Hepatocyte (in vitro differentiated cells): Measurements from ENCODE around the gene MSLN. TPM values are rescaled to one million over a fixed set of nuclear protein-coding genes. Genes with fewer than 3 reads are reported as not detected.

Source experiments
- DNase-seq: peaks from one replicate; pipeline ENCODE4 v3.0.0-alpha.2; 2016; ENCODE audit warnings: low spot score
- H2AFZ ChIP-seq: fragments of 200-600 bp; sonication (generic); 2 replicates; pipeline ENCODE4 v1.6.0; 2016; ENCODE audit warnings: antibody characterized with exemption, mild to moderate bottlenecking
- H3K27ac ChIP-seq: fragments of 200-600 bp; sonication (generic); 2 replicates; pipeline ENCODE4 v1.5.1; 2016; ENCODE audit warnings: mild to moderate bottlenecking
- H3K27me3 ChIP-seq: fragments of 200-600 bp; sonication (generic); 2 replicates; pipeline ENCODE4 v1.6.1; 2016
- H3K36me3 ChIP-seq: fragments of 200-600 bp; sonication (generic); replicated peaks from 2 replicates; pipeline ENCODE4 v1.5.1; 2016; ENCODE audit warnings: low read depth; ENCODE audit not compliant: insufficient read depth
- H3K4me1 ChIP-seq: fragments of 200-600 bp; sonication (generic); 2 replicates; pipeline ENCODE4 v1.5.1; 2016; ENCODE audit warnings: mild to moderate bottlenecking, moderate library complexity; ENCODE audit not compliant: insufficient read depth
- H3K4me2 ChIP-seq: fragments of 200-600 bp; sonication (generic); 2 replicates; pipeline ENCODE4 v1.6.0; 2016
- H3K4me3 ChIP-seq: fragments of 200-600 bp; sonication (generic); 2 replicates; pipeline ENCODE4 v1.5.1; 2016; ENCODE audit warnings: mild to moderate bottlenecking
- H3K79me2 ChIP-seq: fragments of 200-600 bp; sonication (generic); 2 replicates; pipeline ENCODE4 v1.6.0; 2017; ENCODE audit warnings: mild to moderate bottlenecking
- H3K9me2 ChIP-seq: fragments of 200-600 bp; sonication (generic); replicated peaks from 2 replicates; pipeline ENCODE4 v1.6.0; 2017; ENCODE audit warnings: mild to moderate bottlenecking; ENCODE audit not compliant: insufficient read depth
- H3K9me3 ChIP-seq: fragments of 200-600 bp; sonication (generic); 2 replicates; pipeline ENCODE4 v1.5.1; 2016; ENCODE audit warnings: low read depth, mild to moderate bottlenecking
- H4K20me1 ChIP-seq: fragments of 200-600 bp; sonication (generic); 2 replicates; pipeline ENCODE4 v1.6.0; 2016; ENCODE audit warnings: mild to moderate bottlenecking; ENCODE audit not compliant: insufficient read depth, poor library complexity, severe bottlenecking
- EZH2 ChIP-seq: fragments of 200-600 bp; sonication (generic); IDR thresholded peaks from 2 replicates; pipeline ENCODE4 v1.6.1; 2016; ENCODE audit warnings: antibody characterized with exemption, mild to moderate bottlenecking, borderline replicate concordance
- EZH2phosphoT487 ChIP-seq: fragments of 200-600 bp; sonication (generic); IDR thresholded peaks from one replicate; pipeline ENCODE4 v1.6.1; 2018; ENCODE audit warnings: antibody characterized with exemption, mild to moderate bottlenecking, low read depth, moderate library complexity; ENCODE audit not compliant: unreplicated experiment, severe bottlenecking
- WGBS: methylation state at CpG from one replicate; pipeline ENCODE4 v1.1.6; 2016; ENCODE audit warnings: low lambda C conversion rate; ENCODE audit errors: missing lambda C conversion rate; 5-methylcytosine and 5-hydroxymethylcytosine counted together
- polyA plus RNA-seq: library from polyadenylated mRNA; unstranded; fragments of >200 nt; fragmentation: Nextera tagmentation; extraction: Ambion mirVana; gene quantifications from 2 replicates; pipeline ENCODE4 v1.2.1, GENCODE V29; 2016
- total RNA-seq: library from RNA; depleted of rRNA; stranded (reverse); fragments of >200 nt; gene quantifications from 2 replicates; pipeline ENCODE4 v1.2.3, GENCODE V29; 2014
- TF ChIP-seq, protein P1 (sequence below): fragments of 200-600 bp; sonication (generic); IDR thresholded peaks from 2 replicates; pipeline ENCODE4 v1.5.1; 2016; ENCODE audit warnings: antibody characterized with exemption, mild to moderate bottlenecking; ENCODE audit not compliant: poor library complexity

Gene MSLN
- total and polyA plus RNA-seq, 2 experiments from 2014 or later = 2.4 to 8.0 TPM

DNA sequence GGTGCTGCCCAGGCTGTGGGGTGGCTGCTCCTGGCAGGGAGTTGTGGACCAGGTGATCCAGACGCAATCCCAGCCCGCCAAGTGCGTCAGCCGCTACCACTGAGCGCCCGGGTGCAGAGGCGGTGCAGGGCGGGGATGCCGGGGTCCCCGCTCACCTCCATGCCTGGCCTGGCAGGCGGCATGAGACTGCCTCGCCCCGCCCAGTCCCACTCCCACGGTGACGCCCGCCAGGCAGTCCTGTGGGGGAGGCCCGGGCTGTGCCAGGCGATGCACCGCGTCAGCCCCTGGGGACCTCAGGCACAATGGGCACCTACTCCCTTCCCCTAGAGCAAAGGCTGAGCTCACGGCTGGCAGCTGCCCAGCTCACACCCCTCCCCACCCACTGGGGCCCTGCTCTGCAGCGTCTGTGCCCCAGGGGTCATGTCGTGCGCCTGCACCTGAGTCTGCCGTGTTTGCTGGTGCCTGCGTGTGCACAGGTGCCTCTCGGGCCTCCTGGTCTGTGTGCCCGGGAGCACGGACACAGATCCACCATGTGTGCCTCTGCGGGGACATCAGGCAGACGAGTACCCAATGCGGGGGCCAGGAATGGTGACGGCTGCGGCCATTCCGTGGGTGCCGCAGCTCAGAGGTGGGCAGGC lies 22.4 kb downstream of the MSLN start:
- Histone ChIP-seq H3K9me2 (no peaks in the 10 kb centered on the region), H3K9me3 (no peaks in the 10 kb centered on the region), H4K20me1 (peaks cover 5% of the 10 kb centered on the region), H3K27ac (no peak overlapping the region), H3K4me1 (peaks cover 7% of the 10 kb centered on the region), H3K27me3 (no peaks in the 10 kb centered on the region), H3K4me2 (no peak overlapping the region), H3K4me3 (no peak overlapping the region), H3K79me2 (peaks cover 10% of the 10 kb centered on the region), H3K36me3 (no peaks in the 10 kb centered on the region), H2AFZ (no peak overlapping the region)
- no peak for DNase-seq
- TF ChIP-seq, protein P1, sequence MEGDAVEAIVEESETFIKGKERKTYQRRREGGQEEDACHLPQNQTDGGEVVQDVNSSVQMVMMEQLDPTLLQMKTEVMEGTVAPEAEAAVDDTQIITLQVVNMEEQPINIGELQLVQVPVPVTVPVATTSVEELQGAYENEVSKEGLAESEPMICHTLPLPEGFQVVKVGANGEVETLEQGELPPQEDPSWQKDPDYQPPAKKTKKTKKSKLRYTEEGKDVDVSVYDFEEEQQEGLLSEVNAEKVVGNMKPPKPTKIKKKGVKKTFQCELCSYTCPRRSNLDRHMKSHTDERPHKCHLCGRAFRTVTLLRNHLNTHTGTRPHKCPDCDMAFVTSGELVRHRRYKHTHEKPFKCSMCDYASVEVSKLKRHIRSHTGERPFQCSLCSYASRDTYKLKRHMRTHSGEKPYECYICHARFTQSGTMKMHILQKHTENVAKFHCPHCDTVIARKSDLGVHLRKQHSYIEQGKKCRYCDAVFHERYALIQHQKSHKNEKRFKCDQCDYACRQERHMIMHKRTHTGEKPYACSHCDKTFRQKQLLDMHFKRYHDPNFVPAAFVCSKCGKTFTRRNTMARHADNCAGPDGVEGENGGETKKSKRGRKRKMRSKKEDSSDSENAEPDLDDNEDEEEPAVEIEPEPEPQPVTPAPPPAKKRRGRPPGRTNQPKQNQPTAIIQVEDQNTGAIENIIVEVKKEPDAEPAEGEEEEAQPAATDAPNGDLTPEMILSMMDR = no peak
- TF ChIP-seq EZH2 = no peak
- no peak for TF ChIP-seq EZH2phosphoT487
- WGBS = 88% methylated on average over 32 of the region's 36 CpGs

DNA sequence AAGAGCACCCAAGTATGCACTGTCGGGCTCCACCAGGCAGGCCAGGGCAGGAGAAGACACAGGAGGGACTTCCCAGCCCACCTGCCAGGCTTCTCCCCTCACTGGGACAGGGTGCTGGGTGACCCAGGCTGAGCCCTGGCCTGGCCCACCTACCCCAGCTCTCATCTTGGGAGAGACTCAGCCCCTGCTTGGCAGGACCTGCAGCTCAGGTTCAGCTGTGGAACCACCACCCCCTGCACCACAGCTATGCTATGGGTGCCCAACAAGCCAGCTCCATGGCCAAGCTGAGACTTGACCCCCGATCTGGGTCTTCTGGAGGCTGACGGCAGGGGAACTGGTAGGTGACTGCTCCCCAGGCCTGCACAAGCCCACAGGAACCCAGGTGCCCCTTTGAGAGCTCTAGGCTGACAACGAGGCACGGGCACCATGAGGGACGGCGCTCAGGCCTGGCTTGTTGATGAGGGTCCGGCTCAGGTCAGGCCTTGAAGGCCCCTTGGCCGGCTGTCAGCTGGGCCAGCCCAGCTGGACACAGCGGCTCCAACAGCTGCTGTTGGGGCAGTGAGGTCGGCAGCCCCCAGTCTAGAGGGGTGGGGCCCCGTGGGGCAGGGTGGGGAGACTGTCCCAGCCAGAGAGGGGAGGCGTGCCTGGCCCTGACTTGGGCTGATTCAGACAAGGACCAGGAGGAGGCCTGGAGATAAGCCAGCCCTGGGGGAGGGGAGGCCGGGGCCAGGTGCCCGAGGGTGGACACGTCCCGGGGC lies 23.0 kb downstream of the MSLN start:
- DNase-seq = no peak
- 74% methylated on average over 10 of the region's 17 CpGs for WGBS

DNA sequence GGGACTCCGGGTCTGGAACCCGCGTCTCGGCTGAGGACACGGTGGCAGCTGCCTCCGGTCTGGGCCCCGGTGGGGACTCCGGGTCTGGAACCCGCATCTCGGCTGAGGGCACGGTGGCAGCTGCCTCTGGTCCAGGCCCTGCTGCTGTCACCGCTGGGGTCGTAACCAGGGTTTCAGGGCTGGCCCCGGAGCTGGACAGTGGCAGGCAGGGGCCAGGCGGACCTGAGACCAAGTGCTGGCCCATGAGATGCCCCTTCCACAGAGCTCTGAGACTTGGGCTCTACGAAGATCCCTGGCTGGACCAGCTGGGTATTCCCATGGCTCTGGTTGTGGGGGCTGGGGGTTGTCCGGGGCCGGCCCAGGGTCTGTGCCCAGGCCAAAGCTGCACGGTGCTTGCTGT lies 23.9 kb downstream of the MSLN start:
- Histone ChIP-seq H3K27me3 (no peaks in the 10 kb centered on the region), H4K20me1 (peaks cover 5% of the 10 kb centered on the region), H3K4me2 (no peak overlapping the region), H3K36me3 (no peaks in the 10 kb centered on the region), H3K4me1 (peaks cover 7% of the 10 kb centered on the region), H3K4me3 (no peak overlapping the region), H2AFZ (no peak overlapping the region), H3K27ac (no peak overlapping the region), H3K79me2 (peaks cover 18% of the 10 kb centered on the region), H3K9me3 (no peaks in the 10 kb centered on the region), H3K9me2 (no peaks in the 10 kb centered on the region)
- no peak for TF ChIP-seq EZH2phosphoT487
- TF ChIP-seq, protein P1 = no peak
- TF ChIP-seq EZH2 = no peak
- DNase-seq = no peak
- 95% methylated on average over 18 of the region's 19 CpGs for WGBS

More for the DNA sequence above, 23.0 kb downstream of the MSLN start:
- Histone ChIP-seq H3K4me1 (peaks cover 7% of the 10 kb centered on the region), H3K9me2 (no peaks in the 10 kb centered on the region), H3K27me3 (no peaks in the 10 kb centered on the region), H3K79me2 (peaks cover 12% of the 10 kb centered on the region), H3K36me3 (no peaks in the 10 kb centered on the region), H3K9me3 (no peaks in the 10 kb centered on the region), H3K4me3 (no peak overlapping the region), H3K27ac (no peak overlapping the region), H2AFZ (no peak overlapping the region), H3K4me2 (no peak overlapping the region), H4K20me1 (peaks cover 5% of the 10 kb centered on the region)
- TF ChIP-seq, protein P1 = no peak
- TF ChIP-seq EZH2phosphoT487 (no peak), EZH2 (no peak)
